NCI-H2227 (cell line): ENCODE data around the gene FMN1.
"Not testable (repeated sequence)": the region's sequence is repeated elsewhere in the genome, so short reads cannot be mapped to it uniquely, and the experiment has no call there.

ENCODE experiments used
- DNase-seq: peaks from one replicate; lab custom pipeline; 2025; ENCODE audit not compliant: unreplicated experiment; lab: John Stamatoyannopoulos, UW

FMN1 gene

DNA sequence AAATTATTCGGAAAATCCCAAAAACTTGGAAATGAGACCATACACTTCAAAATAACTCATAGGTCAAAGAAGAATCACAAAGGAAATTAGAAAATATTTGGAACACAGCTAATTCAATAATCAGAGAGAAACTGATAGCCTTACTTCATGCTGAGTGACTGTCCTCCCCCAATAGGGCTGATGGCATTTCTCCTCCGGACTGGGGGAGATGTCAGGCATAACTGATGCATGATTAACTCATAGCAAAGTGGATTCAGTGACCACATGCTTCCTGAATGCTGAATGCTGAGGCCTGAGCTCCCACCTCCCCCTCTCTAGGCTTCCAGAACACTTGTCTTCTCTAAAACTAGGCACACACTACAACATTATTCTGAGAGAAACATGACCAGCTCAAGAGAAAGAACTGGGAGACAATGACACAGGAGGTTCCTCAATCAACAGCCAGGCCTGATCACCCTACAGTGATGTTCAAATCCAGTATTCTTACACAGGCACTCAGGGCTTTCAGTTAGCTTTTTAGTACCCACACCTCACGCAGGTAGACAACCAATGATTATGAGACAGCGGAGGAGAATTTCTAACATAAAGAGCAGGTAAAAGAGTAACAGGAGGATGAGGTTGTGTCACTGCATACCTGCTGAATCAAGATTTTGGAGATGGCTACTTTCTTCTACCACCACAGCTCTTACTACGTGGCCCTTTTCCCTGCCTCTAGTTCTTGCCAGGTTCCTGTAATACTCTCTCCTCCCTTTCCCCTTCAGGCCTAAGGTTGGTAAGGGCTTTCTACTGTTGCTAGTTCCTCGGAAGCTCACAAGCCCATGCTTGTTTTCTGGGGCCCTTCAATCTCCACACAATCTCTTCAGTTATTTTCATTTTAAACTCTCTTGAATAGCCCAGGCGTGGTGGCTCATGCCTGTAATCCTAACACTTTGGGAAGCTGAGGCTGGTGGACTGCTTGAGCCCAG is 96.1 kb downstream of the FMN1 start:
- DNase-seq, result no peak

DNA sequence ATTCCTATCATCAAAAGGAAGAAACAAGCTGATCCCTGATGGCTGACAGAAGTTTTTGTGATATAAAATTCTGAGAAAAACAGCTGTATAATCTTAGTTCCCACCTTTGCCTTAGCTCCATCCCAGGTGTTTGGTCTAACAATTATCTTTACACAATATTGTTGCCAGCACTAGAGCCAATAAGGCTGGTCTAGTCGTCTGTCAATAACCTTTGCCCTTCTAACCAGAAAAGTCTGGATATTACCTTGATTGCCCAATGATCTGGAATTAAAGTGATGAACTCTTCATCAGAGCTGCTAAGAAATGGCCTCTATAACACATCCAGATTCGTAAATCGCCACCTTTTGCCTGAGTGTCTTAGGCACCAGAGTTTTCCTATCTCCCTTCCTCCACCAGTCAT is 98.4 kb downstream of the FMN1 start:
- DNase-seq, result no peak

DNA sequence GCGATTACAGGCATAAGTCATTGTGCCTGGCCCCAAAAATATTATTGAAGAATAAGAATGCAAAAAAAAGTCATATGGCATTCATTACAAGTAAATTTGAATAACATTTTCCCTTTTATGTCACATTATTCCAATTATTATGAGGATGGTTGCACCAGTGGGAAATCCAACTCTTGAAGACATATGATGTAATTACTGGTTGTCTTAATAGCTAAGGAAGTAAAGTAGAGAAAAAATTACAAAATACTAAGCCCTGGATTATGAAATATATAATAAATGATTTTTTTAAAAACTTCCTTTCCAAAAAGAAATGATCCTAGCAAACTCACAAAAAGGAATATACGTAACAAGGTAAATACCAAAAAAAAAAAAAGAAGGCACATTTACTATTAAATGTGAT is 98.9 kb downstream of the FMN1 start:
- DNase-seq, result no peak

DNA sequence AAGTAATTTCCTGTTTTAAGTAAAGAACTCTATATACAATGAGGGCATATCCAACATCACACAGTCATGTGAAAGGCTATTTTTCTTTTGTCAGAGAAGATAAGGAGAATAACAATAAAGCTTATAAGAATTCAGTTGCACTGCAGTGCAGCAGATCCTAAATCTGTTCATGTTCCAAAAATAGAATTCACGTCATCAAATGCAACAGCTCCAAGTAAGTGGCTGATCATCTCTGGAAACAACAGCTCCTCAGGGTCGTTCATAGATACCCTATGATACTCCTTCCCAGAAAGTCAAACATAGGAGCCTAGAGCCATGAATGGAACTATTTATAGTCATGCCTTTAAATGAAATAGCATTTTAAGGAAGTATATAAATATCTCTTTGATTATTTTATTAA is 100.2 kb downstream of the FMN1 start:
- DNase-seq, result no peak

DNA sequence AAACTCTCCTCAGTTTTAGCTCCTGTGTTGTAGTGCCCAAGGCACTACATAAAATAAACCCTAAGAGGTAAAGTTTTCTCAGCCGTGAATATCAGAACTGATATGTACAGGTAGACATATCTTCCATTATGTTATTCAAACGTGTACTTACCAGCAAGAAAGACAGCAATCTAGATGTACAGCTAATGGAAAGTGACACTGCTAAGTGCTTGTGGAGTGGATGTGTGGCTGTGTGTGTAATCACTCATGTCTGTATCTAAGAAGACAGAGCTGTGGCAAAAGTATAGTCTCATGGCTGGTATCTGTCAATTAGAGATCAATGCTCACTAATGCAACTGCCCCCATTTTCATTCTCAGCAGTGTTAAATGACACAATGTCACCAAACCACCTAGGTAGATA is 101.3 kb downstream of the FMN1 start:
- no peak for DNase-seq

DNA sequence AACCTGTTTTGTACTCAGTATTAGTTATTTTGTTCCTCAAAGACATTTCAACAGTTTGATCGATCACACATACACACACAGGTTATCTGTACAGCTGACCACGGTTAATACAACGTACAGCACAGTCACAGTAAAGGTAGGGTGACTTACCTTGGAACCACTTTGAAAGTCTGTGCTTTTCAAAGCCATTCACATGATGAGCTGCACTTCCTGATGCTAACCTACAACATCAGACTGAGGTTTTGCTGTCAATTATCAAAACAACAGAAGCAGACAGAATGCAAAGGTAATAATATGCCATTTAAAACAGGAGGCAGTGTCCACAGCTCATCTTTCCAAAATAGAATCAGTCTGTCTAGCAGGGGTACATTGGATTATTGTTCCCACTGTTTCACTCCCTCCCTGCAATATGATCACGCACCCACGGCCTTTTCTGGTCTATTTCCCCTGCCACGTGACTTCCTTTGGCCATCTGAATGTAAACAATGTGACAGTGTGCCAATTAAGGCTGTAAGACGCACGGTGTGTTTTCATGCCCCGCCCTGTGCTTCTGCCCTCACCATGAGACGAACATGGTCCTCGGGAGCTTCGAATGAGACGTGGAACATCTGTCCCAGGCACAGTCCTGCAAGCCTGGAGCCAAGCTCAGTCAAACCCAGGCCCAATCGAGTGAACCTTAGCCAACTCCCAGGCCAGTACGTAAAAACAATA is 102.4 kb downstream of the FMN1 start:
- no peak for DNase-seq

DNA sequence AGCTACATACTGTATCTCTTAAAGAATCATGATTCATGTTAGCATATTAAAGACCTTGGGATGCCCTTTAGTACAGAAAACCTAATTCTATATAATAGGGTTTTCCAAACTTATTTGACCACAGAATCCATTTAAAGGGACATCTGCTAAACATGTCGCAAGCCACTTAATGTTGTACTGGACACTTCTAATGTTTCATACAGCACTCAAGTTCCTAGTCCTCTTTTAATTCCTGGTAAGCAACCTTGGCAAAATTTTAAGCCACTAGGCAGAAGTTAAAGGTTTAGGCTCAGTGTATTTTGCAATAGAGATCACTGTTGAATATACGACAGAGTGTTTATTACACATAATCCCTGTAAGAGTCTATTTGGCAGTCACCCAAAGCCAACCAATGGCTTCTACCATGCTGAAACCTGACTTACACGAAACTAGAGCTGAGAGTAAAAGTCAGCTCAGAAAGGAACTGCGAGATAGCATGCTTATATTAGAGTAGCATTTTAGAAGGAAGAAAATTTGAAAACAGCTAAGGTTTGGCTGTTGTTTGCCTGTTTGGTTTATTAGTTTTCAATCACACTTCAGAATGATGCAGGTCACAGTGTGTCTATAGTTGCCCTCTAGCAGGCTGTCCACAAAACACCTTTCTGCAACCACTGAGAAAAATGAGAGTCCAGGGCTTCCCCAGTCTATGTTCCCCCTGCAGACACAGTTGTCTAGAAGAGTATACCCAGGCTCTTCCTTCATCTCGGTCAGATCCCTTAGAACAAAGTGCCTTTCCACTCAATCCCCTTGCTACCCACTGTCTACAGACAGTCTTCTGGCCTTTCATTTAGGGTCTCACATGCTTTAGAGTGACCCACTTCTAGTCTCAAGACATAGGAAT is 104.4 kb downstream of the FMN1 start:
- no peak for DNase-seq

DNA sequence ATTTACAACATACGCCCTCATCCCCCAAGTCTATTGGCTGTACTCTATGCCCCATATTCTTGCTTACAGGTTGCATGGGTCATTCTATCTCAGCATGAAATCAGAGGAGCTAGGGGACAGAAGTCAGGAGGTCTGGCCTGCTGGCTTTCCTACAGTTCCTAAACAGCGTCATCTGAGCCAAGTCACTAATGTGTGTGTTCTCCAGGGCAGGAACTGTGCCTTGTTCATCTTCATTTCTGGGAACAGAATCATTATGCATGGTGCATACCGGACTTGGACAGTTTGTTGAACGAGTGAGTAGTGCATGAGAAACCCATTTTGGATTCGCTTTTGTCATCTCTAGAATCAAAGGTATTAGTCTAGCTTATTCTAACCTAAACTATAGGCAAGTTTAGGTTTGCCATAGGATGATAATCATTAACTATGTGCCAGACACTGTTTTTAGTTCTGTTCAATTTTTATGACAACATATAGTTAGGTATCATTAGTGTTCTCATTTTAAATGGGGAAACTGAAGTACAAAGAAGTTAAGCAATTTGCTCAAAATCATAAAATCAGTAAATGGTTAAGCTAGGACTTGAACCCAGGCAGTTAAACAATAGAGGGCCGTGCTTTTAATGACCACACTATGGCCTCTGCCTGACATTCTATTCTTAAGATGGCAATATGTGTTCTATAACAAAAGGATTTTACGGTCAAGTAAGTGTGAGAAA is 105.2 kb downstream of the FMN1 start:
- no peak for DNase-seq

DNA sequence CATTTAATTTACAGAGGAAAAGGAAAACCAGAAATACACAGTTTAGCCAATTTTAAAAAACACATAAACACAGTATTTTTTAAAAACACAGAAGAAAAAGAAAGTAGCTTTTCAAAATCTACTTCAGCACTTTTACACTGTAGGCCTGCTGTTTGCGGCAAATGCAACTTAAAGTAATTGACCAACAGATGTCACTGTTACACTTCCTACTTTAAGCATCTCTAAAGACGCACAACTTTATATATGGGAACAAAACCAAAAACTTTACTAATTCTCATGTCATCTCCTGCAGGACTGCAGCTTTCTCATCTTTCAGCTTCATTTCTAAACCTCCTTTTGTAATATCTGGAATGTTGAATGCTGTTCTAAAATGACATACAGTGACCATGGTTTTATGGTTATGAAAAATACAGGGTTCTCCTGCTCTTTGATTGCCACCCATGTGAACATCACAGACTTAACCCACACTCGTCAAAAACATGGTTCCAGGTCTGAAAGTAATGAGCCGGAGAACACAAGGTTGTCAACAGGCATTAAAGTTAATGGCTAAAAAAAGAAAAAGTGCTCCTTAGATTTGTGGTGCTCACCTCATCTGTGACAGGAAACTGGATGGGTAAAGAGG is 107.9 kb downstream of the FMN1 start:
- DNase-seq, result peak; percentile 22

DNA sequence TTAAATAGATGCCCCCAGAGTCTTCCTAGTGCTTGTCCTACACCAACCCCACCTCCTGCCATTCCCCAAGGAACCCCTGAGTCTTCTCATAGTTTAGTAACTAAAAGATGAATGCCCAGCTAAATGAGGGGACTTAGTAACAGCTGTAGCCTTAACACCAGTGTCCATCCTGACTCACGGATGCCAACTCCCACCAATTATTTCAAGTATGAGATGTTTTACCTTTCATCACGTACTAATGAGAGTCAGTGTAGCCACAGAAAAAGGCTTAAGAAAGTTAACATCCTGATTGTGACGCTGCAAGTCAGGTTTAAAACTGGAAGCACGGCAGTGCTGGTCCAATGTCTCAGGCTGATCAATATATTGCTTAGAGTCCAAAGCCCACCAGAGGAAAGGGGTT is 109.9 kb downstream of the FMN1 start:
- no peak for DNase-seq

DNA sequence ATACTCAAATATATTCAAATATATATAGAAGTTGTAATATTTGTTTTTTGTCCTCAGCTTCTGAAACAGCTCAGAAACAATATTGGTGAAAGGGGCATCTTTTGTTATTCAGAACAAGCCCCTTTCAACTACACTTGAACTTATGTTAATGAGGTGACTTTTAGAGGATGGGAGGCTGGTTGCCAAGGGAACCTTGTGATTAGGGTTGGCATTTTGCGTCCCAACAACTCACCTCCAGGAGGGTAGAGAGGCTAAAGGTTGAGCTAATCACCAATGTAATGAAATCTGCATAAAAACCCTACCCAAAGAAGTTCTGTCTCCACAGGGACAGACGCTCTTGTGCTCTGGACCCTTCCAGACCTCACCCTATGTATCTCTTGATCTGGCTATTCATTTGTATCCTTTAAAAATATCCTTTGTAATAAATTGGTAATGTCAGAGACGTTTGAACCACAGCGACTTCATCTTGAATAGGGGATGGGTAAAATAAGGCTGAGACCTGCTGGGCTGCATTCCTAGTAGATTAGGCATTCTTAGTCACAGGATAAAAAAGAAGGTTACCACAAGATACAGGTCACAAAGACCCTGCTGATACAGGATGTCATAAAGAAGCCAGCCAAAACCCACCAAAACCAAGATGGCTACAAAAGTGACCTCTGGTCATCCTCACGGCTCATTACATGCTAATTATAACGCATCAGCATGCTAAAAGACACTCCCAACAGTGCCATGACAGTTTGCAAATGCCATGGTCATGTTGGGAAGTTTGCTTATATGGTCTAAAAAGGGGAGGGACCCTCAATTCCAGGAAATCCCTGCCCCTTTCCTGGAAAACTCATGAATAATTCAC is 111.1 kb downstream of the FMN1 start:
- no peak for DNase-seq

DNA sequence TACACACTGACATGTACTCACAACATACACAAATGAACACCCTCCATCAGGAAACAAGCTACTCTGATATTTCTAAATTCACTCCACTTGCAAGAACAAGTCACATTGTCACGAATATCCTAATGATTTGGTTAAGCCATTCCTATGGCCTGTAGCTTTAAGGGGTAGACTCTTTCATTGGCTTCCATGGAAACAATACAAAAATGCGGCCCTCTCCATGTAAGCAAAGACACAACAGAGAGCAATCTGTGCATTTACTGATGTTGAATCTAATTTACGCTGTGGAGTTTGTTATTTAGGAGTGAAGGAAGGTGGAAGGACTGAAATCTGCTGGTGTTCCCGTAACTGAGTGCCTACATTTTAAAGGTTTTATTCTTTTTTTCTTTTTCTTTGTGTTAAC is 114.5 kb downstream of the FMN1 start:
- DNase-seq, result peak; percentile 10

DNA sequence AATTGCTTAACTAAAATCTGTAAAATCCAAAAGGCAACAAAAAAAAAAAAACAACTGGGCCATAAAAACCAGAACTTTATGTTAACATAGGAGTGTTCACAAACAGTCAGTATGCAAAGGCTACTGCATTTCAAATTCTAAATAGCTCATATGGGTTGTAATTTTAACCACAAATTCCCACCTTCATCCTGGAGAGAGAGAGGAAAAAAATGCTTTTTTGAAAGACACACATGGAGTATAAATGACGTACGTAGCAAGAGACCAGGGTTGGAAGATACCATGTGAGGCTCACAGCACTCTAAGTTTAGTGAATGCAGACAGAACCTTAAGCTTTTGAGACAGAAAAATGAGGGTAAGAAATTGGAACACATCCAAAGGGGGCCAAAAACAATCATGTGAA is 115.9 kb downstream of the FMN1 start:
- DNase-seq, result no peak

DNA sequence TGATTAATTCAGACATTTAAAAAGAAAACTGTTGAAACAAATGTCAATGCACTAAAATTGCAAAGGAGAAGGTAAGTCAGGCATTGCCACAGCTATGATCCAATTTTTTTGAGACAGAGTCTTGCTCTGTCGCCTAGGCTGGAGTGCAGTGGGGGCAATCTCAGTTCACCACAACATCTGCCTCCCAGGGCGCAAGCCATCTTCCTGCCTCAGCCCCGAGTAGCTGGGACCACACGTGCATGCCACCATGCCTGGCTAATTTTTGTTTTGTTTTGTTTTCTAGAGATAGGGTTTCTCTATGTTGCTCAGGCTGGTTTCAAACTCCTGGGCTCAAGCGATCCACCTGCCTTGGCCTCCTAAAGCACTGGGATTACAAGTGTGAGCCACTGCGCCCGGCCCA is 117.6 kb downstream of the FMN1 start:
- no peak for DNase-seq

DNA sequence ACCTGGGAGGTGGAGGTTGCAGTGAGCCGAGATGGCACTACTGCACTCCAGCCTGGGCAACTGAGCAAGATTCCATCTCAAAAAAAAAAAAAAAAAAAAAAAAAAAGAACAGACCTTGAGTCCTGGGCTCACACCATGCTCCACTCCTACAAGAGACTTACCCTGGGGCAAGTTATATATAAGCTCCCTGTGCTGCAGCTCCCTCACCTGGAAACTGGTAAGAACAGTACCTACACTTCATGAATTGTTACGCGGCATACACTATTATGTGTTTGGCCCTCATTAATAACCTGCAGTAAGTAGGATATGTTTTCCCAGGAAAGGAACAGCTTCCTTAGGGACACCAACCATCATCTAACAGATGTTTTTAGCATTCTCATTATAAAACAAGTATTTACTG is 119.6 kb downstream of the FMN1 start:
- DNase-seq, result no peak

DNA sequence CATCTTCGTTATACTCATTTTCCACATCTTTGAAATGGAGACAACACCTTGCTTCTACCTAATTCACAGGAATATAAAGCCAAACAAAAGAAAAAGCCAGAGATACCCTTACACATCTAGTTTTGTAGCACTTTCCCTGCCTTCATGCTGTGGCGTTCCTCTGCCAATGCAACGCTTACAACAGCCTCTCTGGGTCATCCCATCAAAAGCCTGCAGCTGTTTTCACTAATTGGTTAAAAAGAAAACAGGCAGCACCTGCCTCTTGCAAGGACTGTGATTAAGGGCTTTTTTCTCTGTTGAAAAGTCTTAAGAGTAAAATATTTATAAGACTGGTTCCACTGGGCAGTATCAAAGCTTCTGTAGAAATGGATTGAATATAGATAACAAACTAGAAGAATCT is 120.3 kb downstream of the FMN1 start:
- DNase-seq, result peak; percentile 2

DNA sequence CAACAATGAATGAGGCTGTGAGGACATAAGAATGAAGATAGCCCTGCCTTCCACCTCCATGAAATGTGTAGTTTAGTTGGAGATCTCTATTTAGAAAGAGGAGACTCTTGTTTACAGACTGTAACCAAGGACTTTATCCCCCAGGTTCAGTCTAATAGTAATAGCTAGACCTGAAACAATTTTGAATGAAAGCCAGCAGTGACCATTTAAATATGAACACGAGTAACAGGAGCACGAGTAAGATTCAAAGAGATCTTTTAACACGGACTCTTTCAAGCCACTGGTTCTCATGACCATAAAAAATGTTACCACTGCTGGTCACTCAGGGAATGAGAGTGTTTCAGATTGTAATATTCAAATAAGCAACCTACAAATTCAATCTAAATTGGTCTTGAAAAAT is 123.1 kb downstream of the FMN1 start:
- no peak for DNase-seq

DNA sequence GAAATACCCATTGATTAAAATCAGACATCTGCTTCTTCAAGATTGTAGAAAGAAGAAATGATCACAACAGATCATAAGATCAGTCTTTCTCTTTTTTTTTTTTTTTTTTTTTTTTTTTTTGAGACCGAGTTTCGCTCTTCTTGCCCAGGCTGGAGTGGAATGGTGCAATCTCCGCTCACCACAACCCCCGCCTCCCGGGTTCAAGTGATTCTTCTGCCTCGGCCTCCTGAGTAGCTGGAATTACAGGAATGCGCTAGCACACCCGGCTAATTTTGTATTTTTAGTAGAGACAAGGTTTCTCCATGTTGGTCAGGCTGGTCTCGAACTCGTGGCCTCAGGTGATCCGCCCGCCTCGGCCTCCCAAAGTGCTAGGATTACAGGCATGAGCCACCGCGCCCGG is 124.6 kb downstream of the FMN1 start:
- DNase-seq, result not testable (repeated sequence)

DNA sequence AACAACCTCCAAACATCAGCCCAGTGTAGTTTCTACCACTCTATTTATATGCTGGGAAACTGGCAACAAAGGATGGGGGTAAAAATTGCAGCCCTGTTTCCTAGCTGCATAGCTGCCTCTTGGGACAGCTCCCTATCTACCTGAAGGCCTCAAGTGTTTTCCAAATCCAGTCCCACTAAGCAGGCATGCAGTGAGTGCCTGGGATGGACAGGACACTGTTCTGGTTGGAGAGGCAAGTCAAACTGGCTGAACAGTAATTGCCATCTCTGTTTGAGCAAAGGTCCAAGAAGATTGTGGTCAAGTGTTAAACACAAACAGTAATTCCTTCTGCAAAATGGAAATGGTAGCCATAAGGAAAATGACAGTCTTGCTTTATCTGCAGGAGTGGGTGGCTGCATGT is 125.4 kb downstream of the FMN1 start:
- no peak for DNase-seq
